ENCODE results near the gene METTL8.

Gene METTL8

DNA sequence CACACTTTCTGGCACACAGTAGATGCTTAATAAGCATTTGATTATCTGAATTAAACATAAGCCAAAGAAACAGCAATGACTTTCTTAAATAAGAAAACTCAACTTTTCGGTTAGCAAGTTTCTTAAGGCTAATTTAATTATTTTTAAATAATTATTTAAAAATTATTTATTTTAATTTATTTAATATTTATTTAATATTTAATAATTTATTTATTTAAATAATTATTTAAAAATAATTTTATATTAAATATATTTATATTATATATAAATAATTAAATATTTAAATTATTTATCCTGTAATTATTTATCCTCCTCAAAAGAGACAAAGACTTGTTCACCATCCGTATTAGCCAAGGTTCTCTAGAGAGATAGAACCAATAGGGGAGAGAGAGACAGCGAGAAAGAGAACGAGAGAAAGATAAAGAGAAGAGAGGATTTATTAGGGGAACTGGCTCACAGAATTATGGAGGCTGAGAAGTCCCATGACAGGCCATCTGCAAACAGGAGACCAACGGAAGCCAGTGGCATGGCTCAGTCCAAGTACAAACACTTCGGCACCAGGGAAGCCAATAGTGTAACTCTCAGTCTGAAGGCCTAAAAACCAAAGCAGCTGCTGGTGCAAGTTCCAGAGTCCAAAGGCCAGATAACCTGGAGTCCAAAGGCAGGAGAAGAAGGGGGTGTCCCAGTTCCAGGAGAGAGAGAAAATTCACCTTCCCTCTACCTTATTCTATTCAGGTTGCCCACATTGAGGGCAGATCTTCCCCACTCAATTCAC, 125.3 kb downstream of the METTL8 start:
- no peak for DNase-seq

DNA sequence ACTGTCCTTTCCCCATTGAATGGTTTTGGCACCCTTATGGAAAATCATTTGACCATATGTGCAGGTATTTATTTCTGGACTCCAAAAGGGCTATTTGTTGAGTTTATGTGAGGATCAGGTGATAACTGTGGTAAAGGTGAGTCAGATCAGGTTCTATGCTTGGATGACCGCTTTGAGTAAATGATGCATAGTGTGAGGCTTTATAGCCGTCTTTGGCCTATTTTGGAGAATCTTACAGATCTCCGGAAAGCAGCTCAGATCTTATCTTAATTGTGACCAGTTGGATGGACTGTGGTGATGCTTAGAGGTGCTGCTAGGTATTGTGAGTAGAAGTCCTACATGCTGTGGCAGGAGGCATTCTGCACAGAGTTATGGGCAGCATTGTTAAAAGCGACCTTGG, 126.2 kb downstream of the METTL8 start:
- DNase-seq, result no peak

DNA sequence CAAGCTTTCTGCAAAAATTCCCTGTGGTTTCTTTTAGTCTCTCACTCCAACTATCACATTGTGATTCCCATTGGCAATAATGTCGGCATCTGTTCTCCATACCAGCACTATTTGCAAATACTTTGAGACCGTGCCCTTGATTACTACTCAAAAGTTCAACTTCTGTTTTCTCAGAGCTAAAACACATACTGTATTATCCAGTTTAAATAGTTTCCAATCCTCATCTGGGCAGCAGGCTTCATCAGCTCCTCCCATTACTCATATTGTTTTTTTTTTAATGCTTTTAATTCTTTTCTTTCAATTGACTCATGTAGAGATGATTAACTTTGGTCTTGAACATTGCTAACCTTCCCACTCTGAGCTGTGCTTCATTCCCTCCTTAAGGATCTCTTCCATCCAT, 135.8 kb downstream of the METTL8 start:
- DNase-seq, result no peak

DNA sequence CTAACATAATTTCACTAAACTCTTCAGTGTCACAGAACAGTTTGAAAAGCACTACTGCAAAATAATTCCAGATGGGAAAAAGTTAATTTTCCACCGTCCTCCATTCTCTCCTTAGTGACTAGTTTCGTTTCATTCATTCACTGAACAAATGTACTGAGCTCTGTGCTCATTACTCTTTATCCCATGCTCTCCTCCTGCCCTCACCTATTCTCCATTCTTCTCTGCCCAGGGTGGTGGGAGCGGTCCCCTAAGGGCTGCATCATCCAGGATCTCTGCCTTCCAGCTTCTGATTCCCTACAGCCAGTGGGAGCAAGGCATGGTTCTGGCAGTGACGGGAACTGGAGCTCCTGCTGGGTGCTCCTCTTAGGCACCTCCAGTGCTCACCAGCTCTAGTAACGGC, 139.2 kb downstream of the METTL8 start:
- DNase-seq, result no peak

DNA sequence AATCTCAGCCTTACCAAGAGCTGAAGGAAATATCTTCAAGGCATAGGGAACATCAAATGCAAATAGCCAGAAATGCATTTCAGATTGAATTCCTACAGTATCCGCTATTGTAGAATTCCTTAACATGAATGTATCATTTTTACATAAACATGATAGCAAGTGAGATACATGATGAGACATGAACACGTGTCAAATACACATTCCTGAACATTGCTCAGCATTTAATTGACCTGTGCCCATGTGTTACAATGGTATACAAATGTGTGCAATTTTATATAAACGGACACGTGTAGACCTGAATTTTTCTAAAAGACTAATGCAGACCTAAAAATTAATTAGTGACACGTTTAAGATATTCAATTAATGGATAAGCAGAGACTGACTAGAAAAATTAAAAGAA, 140.1 kb downstream of the METTL8 start:
- DNase-seq, result no peak

DNA sequence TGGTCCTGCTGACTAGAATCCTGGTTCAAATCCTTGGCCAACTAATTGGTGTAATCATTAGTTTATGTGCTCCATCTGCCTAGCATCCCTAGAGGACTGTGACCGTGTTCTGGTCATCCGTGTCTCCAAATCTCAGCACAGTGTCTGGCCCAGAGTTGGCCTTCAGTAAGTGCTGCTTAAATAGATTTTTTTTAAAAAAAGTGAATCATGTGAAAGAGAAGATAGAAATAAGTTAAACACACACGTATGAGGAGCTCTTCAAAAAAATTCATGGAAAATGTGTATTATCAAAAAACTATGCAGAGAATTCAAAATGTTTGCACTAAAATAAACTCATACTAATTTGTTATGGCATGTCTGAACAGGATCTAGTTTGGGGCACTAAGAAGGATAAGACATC, 143.8 kb downstream of the METTL8 start:
- DNase-seq, result no peak

DNA sequence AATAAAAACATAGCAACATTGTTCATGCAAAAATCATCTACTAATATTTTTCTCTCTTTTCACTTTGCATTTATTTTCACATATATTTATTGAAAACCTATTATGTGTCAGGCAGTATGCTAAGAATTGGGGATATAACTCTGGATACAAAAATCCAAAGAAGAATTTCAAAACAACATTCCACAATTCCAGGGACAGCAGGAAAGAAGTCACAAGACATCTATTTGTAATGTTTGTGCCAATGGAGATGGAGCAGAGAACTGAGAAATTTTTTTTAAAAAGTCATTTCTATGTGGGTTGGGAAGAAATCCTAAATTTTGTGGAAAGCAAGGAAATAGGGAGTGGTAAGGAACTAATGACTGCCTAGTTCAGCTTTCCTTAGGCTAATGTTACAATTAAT, 144.5 kb downstream of the METTL8 start:
- DNase-seq, result no peak

DNA sequence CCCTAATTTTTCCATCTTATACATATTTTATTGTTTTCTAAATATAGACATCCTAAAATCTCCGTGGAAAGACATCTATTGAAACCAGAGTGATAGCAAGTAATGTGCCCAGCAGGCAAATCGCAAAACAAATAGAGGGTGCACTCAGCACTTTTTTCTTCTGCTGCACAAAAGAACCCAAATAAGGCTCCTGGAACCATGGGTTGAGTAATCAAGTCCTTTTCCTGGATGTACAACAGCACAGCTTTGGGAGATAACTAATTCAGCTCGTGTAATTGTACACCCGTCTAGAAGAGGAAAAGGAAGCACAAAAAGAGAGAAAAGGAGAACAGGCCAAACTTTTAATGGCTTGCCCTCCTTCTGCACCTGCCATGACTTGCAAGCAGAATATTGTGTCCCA, 146.2 kb downstream of the METTL8 start:
- no peak for DNase-seq

DNA sequence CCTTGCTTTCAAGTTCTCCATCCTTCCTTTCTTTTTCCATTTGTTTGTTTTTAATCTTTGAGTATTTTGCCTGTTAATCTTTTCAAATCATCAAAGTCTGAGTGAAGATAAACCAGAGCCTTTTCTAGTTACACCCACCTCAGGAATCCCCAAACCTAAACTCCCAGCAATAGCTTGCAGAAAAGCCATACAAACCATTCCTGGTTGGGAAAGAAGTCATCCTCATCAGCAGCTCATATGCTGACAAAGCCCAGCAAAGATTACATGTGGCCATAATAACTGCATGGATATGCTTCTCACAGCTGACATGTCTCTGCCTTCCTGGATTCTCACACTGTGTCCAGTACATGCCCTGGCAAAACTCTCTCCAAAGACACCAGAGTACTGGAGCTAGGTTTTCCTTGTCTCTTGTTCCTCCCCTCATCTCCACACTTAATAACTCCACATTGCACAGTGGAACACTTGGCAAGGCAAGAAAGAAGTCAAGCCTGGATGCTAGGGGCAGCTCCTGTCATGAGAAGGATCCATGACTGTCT, 146.7 kb downstream of the METTL8 start:
- no peak for DNase-seq

DNA sequence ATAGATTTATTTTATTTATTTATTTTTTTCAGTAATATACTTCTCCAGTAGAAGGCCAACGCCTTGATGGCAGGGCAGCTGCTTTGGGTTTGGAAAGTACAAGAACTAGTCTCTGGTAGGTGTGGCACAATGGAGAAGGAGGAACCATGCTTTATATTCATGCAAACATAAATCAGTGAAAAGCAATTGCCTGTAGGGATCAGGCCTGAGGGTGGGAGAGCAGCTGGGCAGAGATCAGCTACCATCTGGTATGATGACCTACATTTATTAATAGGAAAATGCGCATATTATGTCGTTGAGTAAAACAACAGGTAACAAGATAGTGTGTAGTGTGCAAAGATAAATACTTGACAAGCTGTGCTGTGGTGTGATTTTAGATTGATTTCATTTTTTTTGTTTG, 152.7 kb downstream of the METTL8 start:
- DNase-seq, result no peak

DNA sequence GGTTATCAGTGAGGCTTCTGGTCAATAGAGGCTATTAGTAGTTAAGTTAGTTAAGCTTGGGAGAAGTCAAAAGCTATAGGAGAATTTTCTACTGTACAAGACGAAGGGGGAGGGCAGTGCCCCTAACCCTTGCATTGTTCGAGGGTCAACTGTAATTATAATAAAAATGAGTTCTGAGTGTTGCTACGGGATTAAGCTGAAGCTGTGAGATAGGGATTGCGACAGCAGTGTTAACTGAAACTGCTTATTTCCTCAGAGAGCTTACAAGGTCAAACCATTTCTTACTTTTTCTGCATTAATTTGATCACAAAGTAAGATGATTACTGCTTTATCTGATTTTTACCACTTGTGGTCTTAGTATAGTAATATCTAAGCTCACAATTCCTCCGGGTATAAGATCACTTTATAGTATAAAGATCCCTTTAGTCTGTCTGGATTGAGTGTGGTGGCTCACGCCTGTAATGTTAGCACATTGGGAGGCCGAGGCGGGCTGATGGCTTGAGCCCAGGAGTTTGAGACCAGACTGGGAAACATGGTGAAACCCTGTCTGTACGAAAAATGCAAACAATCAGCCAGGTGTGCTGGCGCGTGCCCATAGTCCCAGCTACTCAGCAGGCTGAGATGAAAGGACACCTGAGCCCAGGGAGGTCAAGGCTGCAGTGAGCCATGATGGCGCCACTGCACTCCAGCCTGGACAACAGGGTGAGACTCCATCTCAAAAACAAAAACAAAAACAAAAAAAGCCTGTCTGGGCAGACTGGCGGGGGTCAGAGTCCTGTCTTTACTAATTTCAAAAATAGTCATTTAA, 153.6 kb downstream of the METTL8 start:
- no peak for DNase-seq

DNA sequence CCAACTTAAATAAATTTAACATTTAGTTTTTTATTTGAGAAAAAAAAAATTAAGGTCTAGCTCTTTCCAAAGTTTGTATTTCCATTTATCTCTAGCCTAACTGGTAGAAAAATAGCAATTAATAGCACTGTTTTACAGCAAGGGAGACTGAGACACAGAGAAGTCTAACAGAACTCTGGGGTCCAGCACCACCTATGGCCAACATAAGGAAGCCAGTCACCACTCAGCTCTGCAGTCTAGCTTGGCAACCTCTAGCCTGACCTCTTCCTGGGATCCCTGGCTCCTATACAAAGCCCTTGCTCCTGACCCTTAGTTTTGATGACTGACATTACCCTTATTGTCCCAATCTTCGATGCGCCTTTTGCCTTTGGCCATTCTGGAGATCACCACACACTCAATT, 159.0 kb downstream of the METTL8 start:
- DNase-seq, result no peak

DNA sequence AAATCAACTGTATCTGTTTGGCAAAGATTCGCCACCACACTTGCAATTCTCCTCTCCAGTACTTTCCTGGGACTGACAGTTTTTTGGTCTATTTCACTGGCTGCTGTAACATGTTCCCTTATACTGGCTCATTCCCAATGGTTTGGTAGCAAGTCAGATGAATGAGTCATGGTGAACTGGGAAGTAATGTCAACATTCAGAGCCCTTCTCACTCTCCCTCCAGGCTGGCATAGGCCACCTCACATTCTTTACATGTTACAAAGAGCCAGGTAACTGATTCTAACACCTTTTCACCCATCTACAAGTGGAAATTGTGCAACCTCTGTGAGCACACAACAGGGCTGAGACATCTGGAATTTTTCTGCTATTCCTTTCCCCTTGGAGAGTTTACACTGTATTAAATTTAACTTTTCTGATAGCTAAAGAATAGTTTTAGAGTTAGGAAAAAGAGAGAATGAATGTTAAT, 161.8 kb downstream of the METTL8 start:
- peak; percentile 22 for DNase-seq

DNA sequence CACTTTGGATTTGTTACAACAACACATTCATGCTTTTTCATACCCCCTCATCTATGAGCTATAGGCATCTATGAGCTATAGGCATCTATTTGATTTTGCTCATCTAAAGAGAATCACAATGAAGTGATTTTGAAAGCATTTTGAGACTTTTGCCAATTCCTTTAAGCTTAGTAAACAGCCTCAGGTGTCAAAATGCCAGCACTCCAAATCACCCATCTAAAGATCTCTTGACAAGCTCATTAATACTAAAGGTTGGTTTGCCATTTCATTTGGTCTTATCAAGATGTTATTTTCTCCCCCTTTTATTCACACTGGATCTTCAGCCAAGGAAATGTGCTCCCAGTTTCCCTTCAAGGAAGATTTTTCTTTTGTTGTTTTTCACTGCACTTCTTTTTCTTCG, 162.4 kb downstream of the METTL8 start:
- no peak for DNase-seq

DNA sequence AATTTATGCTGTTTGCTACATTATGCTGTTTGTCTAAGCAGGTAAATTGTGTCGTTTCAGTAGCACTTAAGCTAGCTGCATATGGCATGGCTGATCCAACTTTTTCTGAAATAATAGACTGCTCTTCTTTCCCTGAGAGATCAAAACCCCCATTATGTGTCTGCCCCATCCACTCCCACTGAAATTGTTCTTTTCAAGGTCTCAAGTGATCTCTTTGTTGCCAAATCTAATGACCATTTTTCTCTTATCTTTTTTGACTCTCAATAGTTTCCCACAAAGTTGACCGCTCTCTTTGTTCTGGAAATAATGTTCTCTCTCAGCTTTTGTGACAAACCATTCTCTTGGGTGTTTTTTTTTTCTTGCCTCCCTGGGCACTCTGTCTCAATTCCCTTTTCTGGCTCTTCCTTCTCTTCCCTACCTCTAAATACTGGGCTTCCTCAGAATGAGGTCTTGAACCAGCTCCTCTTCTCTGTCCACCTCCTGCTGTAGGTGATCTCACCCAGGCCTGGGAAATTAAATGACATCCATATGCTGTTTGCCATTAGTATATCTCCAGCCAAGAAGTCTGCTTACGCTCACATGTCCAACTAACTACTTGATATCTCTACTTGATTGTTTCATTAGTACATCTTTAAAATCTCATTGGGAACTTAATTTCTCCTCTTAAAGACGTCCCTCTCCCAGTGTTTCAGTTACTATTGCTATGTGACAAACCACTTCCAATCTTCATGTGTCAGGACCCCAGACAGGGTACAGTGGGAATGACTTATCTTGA, 165.7 kb downstream of the METTL8 start:
- DNase-seq, result no peak

All from GOT3 (cell line).